ENCODE data around the gene PHF14. TPM values are rescaled to one million over a fixed set of nuclear protein-coding genes. Genes with fewer than 3 reads are reported as not detected.

The PHF14 gene
- total RNA-seq, 4 donors from 2014 or later = 25.3 to 52.6 (median 29.1) TPM

DNA sequence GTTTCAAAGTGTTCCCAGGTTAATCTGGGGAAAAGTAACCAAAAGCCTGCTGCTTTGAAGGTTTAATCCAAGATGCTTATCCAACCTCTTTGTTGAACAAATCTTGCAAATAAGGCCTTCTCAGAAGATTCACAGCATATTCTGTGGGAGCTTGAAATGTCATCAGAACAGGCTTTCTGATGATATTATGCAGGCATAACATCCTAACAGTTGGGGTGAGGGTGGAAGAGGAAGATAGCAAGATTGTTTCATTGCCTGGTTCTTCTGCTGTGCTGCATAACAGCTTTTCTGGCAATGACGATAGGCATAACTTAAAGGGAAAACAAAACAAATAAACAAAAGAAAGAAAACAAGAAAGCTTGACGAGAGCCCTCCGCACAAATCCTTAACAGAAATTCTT lies 217.4 kb downstream of the PHF14 start:
- no peak overlapping the region for H3K4me3 ChIP-seq
- H3K27ac ChIP-seq = no peak overlapping the region
- H3K36me3 ChIP-seq = no peaks in the 10 kb centered on the region
- no peak for ATAC-seq
- peaks cover 0 to 19% (median 0%) of the 10 kb centered on the region in 3 donors for H3K4me1 ChIP-seq
- H3K9me3 ChIP-seq = no peaks in the 10 kb centered on the region
- TF ChIP-seq POLR2AphosphoS5 (IDR thresholded peaks at IDR 0.05) (no peak), POLR2A (IDR thresholded peaks at IDR 0.05) (no peak), CTCF (IDR thresholded peaks at IDR 0.05) (no peak), EP300 (IDR thresholded peaks at IDR 0.05) (no peak)
- WGBS, 2 donors (ENCODE audit: low coverage in 1 of 2) = 71 to 87% methylated on average over 3 of the region's 3 CpGs
- H3K27me3 ChIP-seq = no peaks in the 10 kb centered on the region

- no peak overlapping the region for H3K27ac ChIP-seq
- no peaks in the 10 kb centered on the region for H3K36me3 ChIP-seq
- H3K4me3 ChIP-seq = no peak overlapping the region
- no peak for TF ChIP-seq POLR2AphosphoS5 (IDR thresholded peaks at IDR 0.05)
- TF ChIP-seq EP300 (IDR thresholded peaks at IDR 0.05) = no peak
- no peak for TF ChIP-seq POLR2A (IDR thresholded peaks at IDR 0.05)
- no peak for TF ChIP-seq CTCF (IDR thresholded peaks at IDR 0.05)
- 68 to 94% methylated on average over 2 to 3 of the region's 4 CpGs for WGBS, 2 donors (ENCODE audit: low coverage in 1 of 2)
- H3K27me3 ChIP-seq = no peaks in the 10 kb centered on the region
- H3K4me1 ChIP-seq = peaks cover 0 to 19% (median 0%) of the 10 kb centered on the region in 3 donors
- H3K9me3 ChIP-seq = no peaks in the 10 kb centered on the region
- no peak for ATAC-seq
Measured at GRCh38 chr7:11191574-11192220, 218.0 kb downstream of the PHF14 start.

- ATAC-seq = peak; percentile 57
- H3K27me3 ChIP-seq = no peaks in the 10 kb centered on the region
- H3K4me1 ChIP-seq = peaks cover 0 to 19% (median 0%) of the 10 kb centered on the region in 3 donors
- 49 to 55% methylated on average over 4 to 5 of the region's 5 CpGs for WGBS, 2 donors (ENCODE audit: low coverage in 1 of 2)
- TF ChIP-seq EP300 (IDR thresholded peaks at IDR 0.05) = no peak
- peak overlapping the region in 1 of 2 donors; percentile 42 for H3K4me3 ChIP-seq
- H3K9me3 ChIP-seq = no peaks in the 10 kb centered on the region
- H3K27ac ChIP-seq = peak overlapping the region in 1 of 4 donors; percentile 41
- no peaks in the 10 kb centered on the region for H3K36me3 ChIP-seq
Measured at GRCh38 chr7:11192506-11192905, 218.8 kb downstream of the PHF14 start.

- Histone ChIP-seq H3K4me1 (peaks cover 0 to 19% (median 0%) of the 10 kb centered on the region in 3 donors), H3K27me3 (no peaks in the 10 kb centered on the region), H3K36me3 (no peaks in the 10 kb centered on the region), H3K27ac (peak overlapping the region in 1 of 4 donors; percentile 41), H3K4me3 (peak overlapping the region; percentile 0 to 42), H3K9me3 (no peaks in the 10 kb centered on the region)
- WGBS, 2 donors (ENCODE audit: low coverage in 1 of 2) = 2 to 15% methylated on average over 13 to 15 of the region's 17 CpGs
- peak; percentile 39 for ATAC-seq
- TF ChIP-seq CTCF (IDR thresholded peaks at IDR 0.05) (no peak), POLR2A (IDR thresholded peaks at IDR 0.05) (no peak), EP300 (IDR thresholded peaks at IDR 0.05) (no peak), POLR2AphosphoS5 (IDR thresholded peaks at IDR 0.05) (no peak)
Measured at GRCh38 chr7:11193131-11193867, 219.6 kb downstream of the PHF14 start.

GRCh38 chr7:11193888-11194287 lies 220.2 kb downstream of the PHF14 start:
- Histone ChIP-seq H3K4me1 (peaks cover 0 to 19% (median 0%) of the 10 kb centered on the region in 3 donors), H3K4me3 (peak overlapping the region in 1 of 2 donors; percentile 42), H3K27ac (no peak overlapping the region), H3K36me3 (no peaks in the 10 kb centered on the region), H3K27me3 (no peaks in the 10 kb centered on the region), H3K9me3 (no peaks in the 10 kb centered on the region)
- ATAC-seq = no peak
- TF ChIP-seq CTCF (IDR thresholded peaks at IDR 0.05) = no peak
- TF ChIP-seq EP300 (IDR thresholded peaks at IDR 0.05) = no peak
- no peak for TF ChIP-seq POLR2A (IDR thresholded peaks at IDR 0.05)
- no peak for TF ChIP-seq POLR2AphosphoS5 (IDR thresholded peaks at IDR 0.05)
- 73 to 100% methylated on average over 1 to 2 of the region's 2 CpGs for WGBS, 2 donors (ENCODE audit: low coverage in 1 of 2)
